H9 (cell line): ENCODE data around the gene FAM53B. TPM values are rescaled to one million over a fixed set of nuclear protein-coding genes. Genes with fewer than 3 reads are reported as not detected.

ENCODE experiments used
- DNase-seq: peaks from one replicate; pipeline ENCODE4 v3.0.0-alpha.2; 2017
- H2AFZ ChIP-seq: one replicate; pipeline ENCODE4 v1.6.1; 2013; ENCODE audit warnings: mild to moderate bottlenecking, low read length, control low read depth, moderate library complexity
- H2AK5ac ChIP-seq: 2 replicates; pipeline ENCODE4 v1.6.1; 2013; ENCODE audit warnings: low read length, control low read depth, mixed read lengths; ENCODE audit not compliant: insufficient read length
- H2BK120ac ChIP-seq: one replicate; pipeline ENCODE4 v1.6.1; 2013; ENCODE audit warnings: low read depth, mild to moderate bottlenecking, low read length, control low read depth, inconsistent platforms; ENCODE audit not compliant: poor library complexity, severe bottlenecking
- H2BK12ac ChIP-seq: 2 replicates; pipeline ENCODE4 v1.6.1; 2013; ENCODE audit warnings: low read length, control low read depth, mixed read lengths, low read depth; ENCODE audit not compliant: insufficient read length
- H2BK15ac ChIP-seq: 2 replicates; pipeline ENCODE4 v1.6.1; 2013; ENCODE audit warnings: low read depth, low read length, control low read depth
- H2BK20ac ChIP-seq: one replicate; pipeline ENCODE4 v1.6.1; 2013; ENCODE audit warnings: low read depth, mild to moderate bottlenecking, low read length, control low read depth, inconsistent platforms; ENCODE audit not compliant: poor library complexity, severe bottlenecking
- H2BK5ac ChIP-seq: 2 replicates; pipeline ENCODE4 v1.6.1; 2013; ENCODE audit warnings: low read length, control low read depth, mixed read lengths; ENCODE audit not compliant: insufficient read length
- H3K14ac ChIP-seq: 2 replicates; pipeline ENCODE4 v1.6.1; 2013; ENCODE audit warnings: low read length, control low read depth; ENCODE audit not compliant: insufficient read depth
- H3K18ac ChIP-seq: 2 replicates; pipeline ENCODE4 v1.6.1; 2013; ENCODE audit warnings: low read depth, mild to moderate bottlenecking, mixed read lengths, low read length, control low read depth; ENCODE audit not compliant: insufficient read length
- H3K23ac ChIP-seq: 2 replicates; pipeline ENCODE4 v1.6.1; 2013; ENCODE audit warnings: low read length, control low read depth, mixed read lengths, low read depth; ENCODE audit not compliant: insufficient read length
- H3K23me2 ChIP-seq: 2 replicates; pipeline ENCODE4 v1.6.1; 2013; ENCODE audit warnings: low read depth, mild to moderate bottlenecking, mixed read lengths, low read length, control low read depth; ENCODE audit not compliant: insufficient read length, poor library complexity, severe bottlenecking
- H3K27ac ChIP-seq: 2 replicates; pipeline ENCODE4 v1.5.1; 2013; ENCODE audit warnings: low read length, control low read depth, mixed read lengths, low read depth; ENCODE audit not compliant: insufficient read length
- H3K27me3 ChIP-seq: 2 replicates; pipeline ENCODE4 v1.6.1; 2013; ENCODE audit warnings: low read length, control low read depth, inconsistent platforms; ENCODE audit not compliant: insufficient read depth
- H3K4ac ChIP-seq: 2 replicates; pipeline ENCODE4 v1.6.1; 2013; ENCODE audit warnings: low read depth, mild to moderate bottlenecking, control low read depth, inconsistent platforms, low read length, moderate library complexity
- H3K4me1 ChIP-seq: 2 replicates; pipeline ENCODE4 v1.6.1; 2013; ENCODE audit warnings: low read length, control low read depth, inconsistent platforms; ENCODE audit not compliant: insufficient read depth
- H3K4me2 ChIP-seq: 2 replicates; pipeline ENCODE4 v1.6.1; 2013; ENCODE audit warnings: low read length, control low read depth, mixed read lengths; ENCODE audit not compliant: insufficient read length, insufficient read depth
- H3K56ac ChIP-seq: 2 replicates; pipeline ENCODE4 v1.6.1; 2013; ENCODE audit warnings: low read depth, mild to moderate bottlenecking, mixed read lengths, low read length, control low read depth; ENCODE audit not compliant: insufficient read length
- H3K79me1 ChIP-seq: 2 replicates; pipeline ENCODE4 v1.6.1; 2013; ENCODE audit warnings: low read depth, mild to moderate bottlenecking, moderate library complexity, low read length, control low read depth, inconsistent platforms; ENCODE audit not compliant: insufficient read depth, poor library complexity, severe bottlenecking
- H3K79me2 ChIP-seq: 2 replicates; pipeline ENCODE4 v1.6.1; 2013; ENCODE audit warnings: low read length, control low read depth, inconsistent platforms; ENCODE audit not compliant: insufficient read depth
- H3K9ac ChIP-seq: 2 replicates; pipeline ENCODE4 v1.6.1; 2013; ENCODE audit warnings: low read length, control low read depth, mixed read lengths; ENCODE audit not compliant: insufficient read length; ENCODE audit errors: extremely low read depth
- H3K9me3 ChIP-seq: one replicate; pipeline ENCODE4 v1.6.1; 2013; ENCODE audit warnings: low read depth, low read length, inconsistent platforms; ENCODE audit not compliant: control insufficient read depth
- H3T11ph ChIP-seq: one replicate; pipeline ENCODE4 v1.6.1; 2013; ENCODE audit warnings: mild to moderate bottlenecking, low read length, control low read depth, inconsistent platforms
- H4K20me1 ChIP-seq: one replicate; pipeline ENCODE4 v1.6.1; 2013; ENCODE audit not compliant: control insufficient read depth, insufficient read length, insufficient read depth
- H4K5ac ChIP-seq: 2 replicates; pipeline ENCODE4 v1.6.1; 2013; ENCODE audit warnings: low read depth, mild to moderate bottlenecking, mixed read lengths, low read length, control low read depth; ENCODE audit not compliant: insufficient read length
- H4K8ac ChIP-seq: replicated peaks from 2 replicates; pipeline ENCODE4 v1.6.1; 2013; ENCODE audit warnings: low read length, control low read depth, mixed read lengths, low read depth; ENCODE audit not compliant: insufficient read length
- H4K91ac ChIP-seq: 2 replicates; pipeline ENCODE4 v1.6.1; 2013; ENCODE audit warnings: low read depth, mild to moderate bottlenecking, moderate library complexity, mixed read lengths, low read length, control low read depth; ENCODE audit not compliant: insufficient read length
- H3K27ac Mint-ChIP-seq, 3 experiments: 2 replicates in 2 of 3; 3 replicates in 1 of 3; pipeline ENCODE4 v1.8.0; 2020 to 2021; ENCODE audit warnings: mixed read lengths in 3 of 3, mild to moderate bottlenecking in 1 of 3, moderate library complexity in 1 of 3
- H3K27me3 Mint-ChIP-seq: 2 replicates; pipeline ENCODE4 v1.8.0; 2021; ENCODE audit warnings: low read depth, mild to moderate bottlenecking, moderate library complexity, mixed read lengths
- H3K36me3 Mint-ChIP-seq, 3 experiments: 2 replicates in 2 of 3; 3 replicates in 1 of 3; pipeline ENCODE4 v1.8.0; 2020 to 2021; ENCODE audit warnings: low read depth in 3 of 3, mixed read lengths in 3 of 3; ENCODE audit not compliant: insufficient read depth in 1 of 3
- H3K4me1 Mint-ChIP-seq, 2 experiments: 2 replicates each; pipeline ENCODE4 v1.8.0; 2020; ENCODE audit warnings: mixed read lengths in 2 of 2
- H3K4me3 Mint-ChIP-seq, 2 experiments: 2 replicates in 1 of 2; 3 replicates in 1 of 2; pipeline ENCODE4 v1.8.0; 2020 to 2021; ENCODE audit warnings: mild to moderate bottlenecking in 2 of 2, mixed read lengths in 2 of 2, moderate library complexity in 1 of 2
- H3K9me3 Mint-ChIP-seq, 2 experiments: 2 replicates in 1 of 2; 3 replicates in 1 of 2; pipeline ENCODE4 v1.8.0; 2020; ENCODE audit warnings: mild to moderate bottlenecking in 2 of 2, mixed read lengths in 2 of 2, moderate library complexity in 1 of 2
- CTCF ChIP-seq: fragments of 200-600 bp; sonication (generic); conservative IDR thresholded peaks from 3 replicates; pipeline ENCODE4 v1.8.0; 2021; ENCODE audit warnings: antibody characterized with exemption, mild to moderate bottlenecking
- WGBS: extraction: QIAGEN DNeasy Blood & Tissue Kit; methylation state at CpG from one replicate; pipeline ENCODE4 v1.1.7; 2013; ENCODE audit warnings: missing lambda C conversion rate, low lambda C conversion rate, mixed read lengths; ENCODE audit not compliant: insufficient read length; ENCODE audit errors: extremely low coverage; 5-methylcytosine and 5-hydroxymethylcytosine counted together
- total RNA-seq: library from RNA; stranded (reverse); gene quantifications from 2 replicates; pipeline ENCODE4 v1.2.1, GENCODE V29; 2021

The FAM53B gene
- total RNA-seq, 1 experiment from 2014 or later: 11.5 TPM

- Histone ChIP-seq H2AK5ac (no peak overlapping the region), H3K23me2 (no peaks in the 10 kb centered on the region), H4K91ac (no peak overlapping the region), H4K20me1 (no peaks in the 10 kb centered on the region), H3K56ac (no peak overlapping the region), H3K9me3 (no peaks in the 10 kb centered on the region), H2AFZ (no peak overlapping the region), H2BK5ac (no peak overlapping the region), H3K27ac (no peak overlapping the region), H4K8ac (no peak overlapping the region), H3K27me3 (no peaks in the 10 kb centered on the region), H3K18ac (no peak overlapping the region), H3K14ac (no peak overlapping the region), H2BK15ac (no peak overlapping the region), H3K4me1 (no peaks in the 10 kb centered on the region), H3K79me1 (no peaks in the 10 kb centered on the region), H3K23ac (no peak overlapping the region), H3K4ac (no peak overlapping the region), H3K9ac (no peak overlapping the region), H4K5ac (no peak overlapping the region), H3K79me2 (no peaks in the 10 kb centered on the region), H2BK12ac (no peak overlapping the region), H2BK20ac (no peak overlapping the region), H2BK120ac (no peak overlapping the region), H3K4me2 (no peak overlapping the region), H3T11ph (no peak overlapping the region)
- no peaks in the 10 kb centered on the region for H3K9me3 Mint-ChIP-seq
- H3K4me3 Mint-ChIP-seq: no peak overlapping the region
- no peak for TF ChIP-seq CTCF
- no peaks in the 10 kb centered on the region for H3K27me3 Mint-ChIP-seq
- WGBS: no CpG with 5 or more reads among the region's 4 CpGs
- peaks cover 3 to 14% (median 6%) of the 10 kb centered on the region in 3 experiments; a peak in 6 of 7 replicates for H3K36me3 Mint-ChIP-seq
- peaks cover 11% of the 10 kb centered on the region in 2 experiments for H3K4me1 Mint-ChIP-seq
- no peak for DNase-seq
- H3K27ac Mint-ChIP-seq: no peak overlapping the region
Measured at GRCh38 chr10:124748953-124749645, 4.9 kb upstream of the FAM53B start.
